ENCODE measurements around the gene NRXN3. TPM values are rescaled to one million over a fixed set of nuclear protein-coding genes. Genes with fewer than 3 reads are reported as not detected.

The NRXN3 gene
- total RNA-seq, 2 donors from 2014 or later, result not detected

GRCh38 chr14:79542121-79542520, 1371.9 kb downstream of the NRXN3 start:
- Mint-ChIP-seq H3K27me3 (ENCODE audit: low read depth) (no peaks in the 10 kb centered on the region), H3K27ac (no peak overlapping the region), H3K36me3 (ENCODE audit: insufficient read depth in 2 of 2) (no peaks in the 10 kb centered on the region), H3K4me1 (ENCODE audit: low read depth) (no peaks in the 10 kb centered on the region), H3K4me3 (no peak overlapping the region), H3K9me3 (peaks cover 2 to 5% of the 10 kb centered on the region in 2 donors)
- ATAC-seq (replicated peaks in 1 of 2) (no peak), DNase-seq (no peak)

GRCh38 chr14:79543348-79543747, 1373.2 kb downstream of the NRXN3 start:
- ATAC-seq (replicated peaks in 1 of 2), result no peak
- H3K4me3 Mint-ChIP-seq, result no peak overlapping the region
- H3K9me3 Mint-ChIP-seq, result peaks cover 2 to 6% of the 10 kb centered on the region in 2 donors
- H3K27me3 Mint-ChIP-seq (ENCODE audit: low read depth), result no peaks in the 10 kb centered on the region
- DNase-seq, result no peak
- H3K4me1 Mint-ChIP-seq (ENCODE audit: low read depth), result no peaks in the 10 kb centered on the region
- H3K36me3 Mint-ChIP-seq (ENCODE audit: insufficient read depth in 2 of 2), result no peaks in the 10 kb centered on the region
- H3K27ac Mint-ChIP-seq, result no peak overlapping the region

GRCh38 chr14:79543967-79544697, 1374.0 kb downstream of the NRXN3 start:
- no peaks in the 10 kb centered on the region for H3K4me1 Mint-ChIP-seq (ENCODE audit: low read depth)
- H3K27me3 Mint-ChIP-seq (ENCODE audit: low read depth), result no peaks in the 10 kb centered on the region
- H3K9me3 Mint-ChIP-seq, result peaks cover 2 to 6% of the 10 kb centered on the region in 2 donors
- DNase-seq, result no peak
- H3K4me3 Mint-ChIP-seq, result no peak overlapping the region
- no peaks in the 10 kb centered on the region for H3K36me3 Mint-ChIP-seq (ENCODE audit: insufficient read depth in 2 of 2)
- H3K27ac Mint-ChIP-seq, result no peak overlapping the region
- no peak for ATAC-seq (replicated peaks in 1 of 2)

DNA sequence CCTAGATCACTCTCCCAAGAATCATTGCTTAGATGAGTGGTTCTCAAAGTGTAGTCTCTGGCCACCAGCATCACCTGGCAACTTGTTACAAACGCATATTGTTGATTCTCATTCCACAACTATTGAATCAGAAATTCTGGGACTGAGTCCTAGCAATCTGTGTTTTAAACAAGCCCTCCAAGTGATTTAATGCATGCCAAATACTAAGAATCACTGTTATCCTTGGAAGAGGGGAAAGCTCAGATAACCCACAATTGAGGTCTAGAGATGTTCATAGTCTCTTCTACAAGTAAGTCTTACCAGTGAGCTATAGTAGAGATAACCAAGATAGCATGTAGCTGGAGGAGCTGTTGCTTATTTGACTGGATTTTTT, 1374.5 kb downstream of the NRXN3 start:
- H3K36me3 Mint-ChIP-seq (ENCODE audit: insufficient read depth in 2 of 2), result no peaks in the 10 kb centered on the region
- no peak overlapping the region for H3K4me3 Mint-ChIP-seq
- no peaks in the 10 kb centered on the region for H3K4me1 Mint-ChIP-seq (ENCODE audit: low read depth)
- H3K9me3 Mint-ChIP-seq, result peaks cover 2 to 6% of the 10 kb centered on the region in 2 donors
- no peaks in the 10 kb centered on the region for H3K27me3 Mint-ChIP-seq (ENCODE audit: low read depth)
- no peak overlapping the region for H3K27ac Mint-ChIP-seq
- no peak for ATAC-seq (replicated peaks in 1 of 2)
- DNase-seq, result no peak

DNA sequence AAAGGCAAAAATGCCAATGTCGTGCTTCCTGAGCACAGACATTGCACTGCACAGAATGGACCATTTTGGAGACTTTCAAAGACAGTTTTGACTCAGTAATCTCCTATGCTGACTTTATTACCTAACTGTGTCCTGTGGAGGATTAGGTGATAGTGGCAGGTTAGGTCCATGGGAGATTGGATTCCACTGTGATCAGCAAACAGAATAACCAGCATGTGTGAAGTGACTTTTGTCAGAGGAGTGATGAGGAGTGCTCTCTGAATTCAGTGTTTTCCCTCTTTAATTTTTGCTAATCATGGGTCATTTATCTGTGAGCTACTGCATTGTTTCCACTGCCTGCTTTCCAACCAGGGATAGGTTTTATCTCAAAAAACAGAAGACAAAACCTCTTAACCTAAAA, 1378.7 kb downstream of the NRXN3 start:
- no peak overlapping the region for H3K27ac Mint-ChIP-seq
- ATAC-seq (replicated peaks in 1 of 2) (no peak), DNase-seq (no peak)
- H3K4me1 Mint-ChIP-seq (ENCODE audit: low read depth), result no peaks in the 10 kb centered on the region
- H3K4me3 Mint-ChIP-seq, result no peak overlapping the region
- no peaks in the 10 kb centered on the region for H3K27me3 Mint-ChIP-seq (ENCODE audit: low read depth)
- no peaks in the 10 kb centered on the region for H3K36me3 Mint-ChIP-seq (ENCODE audit: insufficient read depth in 2 of 2)
- H3K9me3 Mint-ChIP-seq, result peaks cover 0 to 6% of the 10 kb centered on the region in 2 donors

GRCh38 chr14:79549515-79549914, 1379.3 kb downstream of the NRXN3 start:
- no peak for DNase-seq
- Mint-ChIP-seq H3K27ac (no peak overlapping the region), H3K4me1 (ENCODE audit: low read depth) (no peaks in the 10 kb centered on the region), H3K9me3 (peaks cover 0 to 4% of the 10 kb centered on the region in 2 donors), H3K4me3 (no peak overlapping the region), H3K27me3 (ENCODE audit: low read depth) (no peaks in the 10 kb centered on the region), H3K36me3 (ENCODE audit: insufficient read depth in 2 of 2) (no peaks in the 10 kb centered on the region)
- no peak for ATAC-seq (replicated peaks in 1 of 2)

DNA sequence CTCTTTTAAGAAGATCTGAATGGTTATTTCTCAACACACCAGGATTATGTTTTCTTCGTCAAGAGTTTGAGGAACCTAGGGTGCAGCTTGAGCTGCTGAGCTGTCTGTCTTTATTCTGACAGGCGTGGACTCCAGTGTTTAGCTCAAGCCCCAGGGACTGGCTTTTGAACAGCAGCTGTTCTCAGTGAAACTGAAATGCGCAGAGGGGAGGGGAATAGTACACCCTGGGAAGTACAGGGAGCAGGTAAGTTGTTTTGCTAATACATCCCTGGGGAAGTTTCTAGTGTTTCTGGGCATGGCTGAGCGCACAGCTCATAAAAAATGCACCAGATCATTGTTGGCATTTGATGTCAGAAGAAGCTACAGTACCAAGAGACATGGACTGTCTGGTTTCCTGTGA, 1381.3 kb downstream of the NRXN3 start:
- no peaks in the 10 kb centered on the region for H3K27me3 Mint-ChIP-seq (ENCODE audit: low read depth)
- no peak overlapping the region for H3K4me3 Mint-ChIP-seq
- peaks cover 0 to 9% of the 10 kb centered on the region in 2 donors for H3K9me3 Mint-ChIP-seq
- H3K36me3 Mint-ChIP-seq (ENCODE audit: insufficient read depth in 2 of 2), result no peaks in the 10 kb centered on the region
- no peak overlapping the region for H3K27ac Mint-ChIP-seq
- ATAC-seq (replicated peaks in 1 of 2) (no peak), DNase-seq (no peak)
- H3K4me1 Mint-ChIP-seq (ENCODE audit: low read depth), result no peaks in the 10 kb centered on the region

- Mint-ChIP-seq H3K27ac (no peak overlapping the region), H3K4me1 (ENCODE audit: low read depth) (no peaks in the 10 kb centered on the region), H3K27me3 (ENCODE audit: low read depth) (no peaks in the 10 kb centered on the region), H3K9me3 (peaks cover 2 to 9% of the 10 kb centered on the region in 2 donors), H3K4me3 (no peak overlapping the region), H3K36me3 (ENCODE audit: insufficient read depth in 2 of 2) (no peaks in the 10 kb centered on the region)
- DNase-seq (no peak), ATAC-seq (replicated peaks in 1 of 2) (no peak)
Measured at GRCh38 chr14:79552778-79553177, 1382.6 kb downstream of the NRXN3 start.

GRCh38 chr14:79554816-79555215, 1384.6 kb downstream of the NRXN3 start:
- no peak overlapping the region for H3K27ac Mint-ChIP-seq
- no peaks in the 10 kb centered on the region for H3K4me1 Mint-ChIP-seq (ENCODE audit: low read depth)
- no peak for DNase-seq
- no peak overlapping the region for H3K4me3 Mint-ChIP-seq
- no peaks in the 10 kb centered on the region for H3K27me3 Mint-ChIP-seq (ENCODE audit: low read depth)
- H3K36me3 Mint-ChIP-seq (ENCODE audit: insufficient read depth in 2 of 2), result no peaks in the 10 kb centered on the region
- no peak for ATAC-seq (replicated peaks in 1 of 2)
- H3K9me3 Mint-ChIP-seq, result peaks cover 10 to 11% of the 10 kb centered on the region in 2 donors

- Mint-ChIP-seq H3K9me3 (peaks cover 10 to 11% of the 10 kb centered on the region in 2 donors), H3K36me3 (ENCODE audit: insufficient read depth in 2 of 2) (no peaks in the 10 kb centered on the region), H3K4me1 (ENCODE audit: low read depth) (no peaks in the 10 kb centered on the region), H3K27me3 (ENCODE audit: low read depth) (no peaks in the 10 kb centered on the region), H3K27ac (no peak overlapping the region), H3K4me3 (no peak overlapping the region)
- DNase-seq (no peak), ATAC-seq (replicated peaks in 1 of 2) (no peak)
Measured at GRCh38 chr14:79555429-79555828, 1385.3 kb downstream of the NRXN3 start.

DNA sequence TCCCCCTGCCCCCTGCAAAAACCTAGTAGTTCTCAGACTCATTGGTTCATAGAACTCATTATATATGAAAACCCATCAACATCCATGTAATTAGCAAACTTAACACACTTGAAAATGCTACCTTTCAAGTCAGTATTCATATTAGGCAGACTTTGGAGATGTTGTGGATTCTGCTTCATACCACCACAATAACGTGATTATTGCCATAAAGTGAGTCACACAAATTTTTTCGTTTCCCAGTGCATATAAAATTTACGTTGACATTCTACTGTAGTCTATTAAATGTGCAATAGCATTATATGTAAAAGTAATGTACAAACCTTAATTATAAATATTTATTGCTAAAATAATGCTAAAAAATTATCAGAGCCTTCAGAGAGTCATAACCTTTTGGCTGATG, 1387.1 kb downstream of the NRXN3 start:
- no peak for DNase-seq
- Mint-ChIP-seq H3K36me3 (ENCODE audit: insufficient read depth in 2 of 2) (no peaks in the 10 kb centered on the region), H3K4me3 (no peak overlapping the region), H3K9me3 (peaks cover 13% of the 10 kb centered on the region in 2 donors), H3K4me1 (ENCODE audit: low read depth) (no peaks in the 10 kb centered on the region), H3K27me3 (ENCODE audit: low read depth) (no peaks in the 10 kb centered on the region), H3K27ac (no peak overlapping the region)
- ATAC-seq (replicated peaks in 1 of 2), result no peak

DNA sequence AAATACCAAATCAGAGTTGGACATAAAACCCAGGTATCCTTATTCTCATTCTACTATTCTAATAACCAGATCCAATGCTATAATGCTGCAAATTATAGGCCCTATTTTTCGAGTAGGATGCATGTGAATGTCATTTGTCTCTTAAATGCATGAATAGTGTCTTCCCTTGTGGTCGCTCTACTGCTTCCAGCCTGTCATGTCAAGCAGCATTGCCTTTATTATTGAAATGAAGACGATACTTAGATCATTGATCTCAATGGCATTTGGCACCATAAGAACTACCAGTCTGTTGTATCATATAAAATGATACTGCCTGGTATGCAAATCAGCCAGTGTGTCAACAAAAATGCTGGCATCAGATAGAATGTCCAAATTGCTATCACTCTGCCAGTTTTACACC, 1392.0 kb downstream of the NRXN3 start:
- peaks cover 6 to 11% of the 10 kb centered on the region in 2 donors for H3K9me3 Mint-ChIP-seq
- ATAC-seq (replicated peaks in 1 of 2), result no peak
- no peaks in the 10 kb centered on the region for H3K27me3 Mint-ChIP-seq (ENCODE audit: low read depth)
- H3K36me3 Mint-ChIP-seq (ENCODE audit: insufficient read depth in 2 of 2), result no peaks in the 10 kb centered on the region
- H3K4me1 Mint-ChIP-seq (ENCODE audit: low read depth), result no peaks in the 10 kb centered on the region
- no peak for DNase-seq
- H3K4me3 Mint-ChIP-seq, result no peak overlapping the region
- no peak overlapping the region for H3K27ac Mint-ChIP-seq

- H3K9me3 Mint-ChIP-seq, result peaks cover 3 to 4% of the 10 kb centered on the region in 2 donors
- no peak overlapping the region for H3K27ac Mint-ChIP-seq
- no peaks in the 10 kb centered on the region for H3K27me3 Mint-ChIP-seq (ENCODE audit: low read depth)
- H3K4me1 Mint-ChIP-seq (ENCODE audit: low read depth), result no peaks in the 10 kb centered on the region
- no peak overlapping the region for H3K4me3 Mint-ChIP-seq
- ATAC-seq (replicated peaks in 1 of 2) (no peak), DNase-seq (no peak)
- no peaks in the 10 kb centered on the region for H3K36me3 Mint-ChIP-seq (ENCODE audit: insufficient read depth in 2 of 2)
Measured at GRCh38 chr14:79564371-79564770, 1394.2 kb downstream of the NRXN3 start.

DNA sequence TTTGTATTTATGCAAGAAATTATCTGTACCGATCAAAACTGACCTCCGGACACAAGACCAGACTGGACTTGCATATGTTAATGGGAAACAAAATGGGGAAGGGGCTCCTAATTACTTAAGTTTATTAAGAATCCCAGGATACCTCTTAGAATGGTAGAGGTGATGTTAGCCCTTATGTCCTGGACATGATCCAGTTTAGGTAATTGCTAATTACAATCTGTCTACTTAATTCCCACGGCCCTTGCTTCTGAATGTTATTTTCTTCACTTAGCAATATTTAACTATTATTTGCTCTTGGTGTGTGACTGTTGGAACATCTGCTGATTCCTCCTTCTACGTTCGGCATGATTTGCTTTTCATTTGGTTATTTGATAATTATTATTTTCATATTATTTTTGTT, 1397.1 kb downstream of the NRXN3 start:
- DNase-seq (no peak), ATAC-seq (replicated peaks in 1 of 2) (no peak)
- Mint-ChIP-seq H3K4me3 (no peak overlapping the region), H3K9me3 (peaks cover 0 to 1% of the 10 kb centered on the region in 2 donors), H3K27ac (no peak overlapping the region), H3K27me3 (ENCODE audit: low read depth) (no peaks in the 10 kb centered on the region), H3K36me3 (ENCODE audit: insufficient read depth in 2 of 2) (no peaks in the 10 kb centered on the region), H3K4me1 (ENCODE audit: low read depth) (no peaks in the 10 kb centered on the region)
